SU-DHL-6 (cell line): ENCODE data around the gene SLC6A11.

Source experiments
- H2AFZ ChIP-seq: fragments of 200-600 bp; sonication (generic); 2 replicates; pipeline ENCODE4 v1.6.1; 2014; ENCODE audit warnings: low read depth, mild to moderate bottlenecking, moderate library complexity, mixed read lengths, antibody characterized with exemption, low read length; ENCODE audit not compliant: severe bottlenecking
- H3F3A ChIP-seq: fragments of 200-600 bp; shearing (Covaris generic); 2 replicates; pipeline ENCODE4 v1.6.0; 2016; ENCODE audit warnings: antibody characterized with exemption, mild to moderate bottlenecking; ENCODE audit not compliant: insufficient read depth
- H3K27ac ChIP-seq: fragments of 200-600 bp; sonication (generic); 2 replicates; pipeline ENCODE4 v1.5.1; 2016; ENCODE audit warnings: low read depth, mild to moderate bottlenecking, low read length, moderate library complexity, mixed read lengths
- H3K27me3 ChIP-seq: fragments of 200-600 bp; sonication (generic), shearing (Covaris generic); 2 replicates; pipeline ENCODE4 v1.6.0; 2014; ENCODE audit warnings: mild to moderate bottlenecking, low read length
- H3K36me3 ChIP-seq: fragments of 200-600 bp; sonication (generic); 2 replicates; pipeline ENCODE4 v1.6.1; 2014; ENCODE audit warnings: mild to moderate bottlenecking, low read length, mixed read lengths
- H3K4me2 ChIP-seq: fragments of 300-600, 200-600 bp; shearing (Covaris generic), sonication (generic); 2 replicates; pipeline ENCODE4 v1.6.0; 2014; ENCODE audit warnings: low read length, low read depth, mild to moderate bottlenecking; ENCODE audit not compliant: poor library complexity, severe bottlenecking
- H3K4me3 ChIP-seq: fragments of 200-600 bp; sonication (generic); 2 replicates; pipeline ENCODE4 v1.5.1; 2014; ENCODE audit warnings: antibody characterized with exemption, low read length, mild to moderate bottlenecking, mixed read lengths; ENCODE audit not compliant: insufficient read depth, poor library complexity, severe bottlenecking
- H3K79me2 ChIP-seq: fragments of 200-600 bp; sonication (generic); 2 replicates; pipeline ENCODE4 v1.6.1; 2014; ENCODE audit warnings: mild to moderate bottlenecking, low read length, moderate library complexity; ENCODE audit not compliant: insufficient read depth
- H3K9ac ChIP-seq: fragments of 200-600 bp; sonication (generic); 2 replicates; pipeline ENCODE4 v1.7.0; 2014; ENCODE audit warnings: mild to moderate bottlenecking, low read length
- H3K9me2 ChIP-seq: fragments of 200-600 bp; sonication (generic); replicated peaks from 2 replicates; pipeline ENCODE4 v1.6.1; 2014; ENCODE audit warnings: low read length; ENCODE audit not compliant: insufficient read depth
- H3K9me3 ChIP-seq: fragments of 200-600 bp; sonication (generic); 2 replicates; pipeline ENCODE4 v1.6.1; 2014; ENCODE audit warnings: low read length, mixed read lengths; ENCODE audit not compliant: insufficient read depth
- H4K20me1 ChIP-seq: fragments of 200-600 bp; sonication (generic); 2 replicates; pipeline ENCODE4 v1.6.1; 2014; ENCODE audit warnings: low read depth, mild to moderate bottlenecking, antibody characterized with exemption, low read length, moderate library complexity, mixed read lengths
- CTCF ChIP-seq: fragments of 200-600 bp; sonication (generic); IDR thresholded peaks from one replicate; pipeline ENCODE4 v1.5.1; 2017; ENCODE audit warnings: antibody characterized with exemption, mild to moderate bottlenecking, low read length, moderate library complexity; ENCODE audit not compliant: insufficient read depth, poor library complexity, severe bottlenecking
- EZH2phosphoT487 ChIP-seq: fragments of 200-600 bp; sonication (generic), shearing (Covaris generic); conservative IDR thresholded peaks from 2 replicates; pipeline ENCODE4 v1.6.1; 2018; ENCODE audit warnings: mild to moderate bottlenecking, antibody characterized with exemption, low read length, moderate library complexity, mixed read lengths

SLC6A11 gene

GRCh38 chr3:10983219-10983916 lies 167.3 kb downstream of the SLC6A11 start:
- no peak overlapping the region for H3K4me2 ChIP-seq
- H2AFZ ChIP-seq, result no peak overlapping the region
- H3K9ac ChIP-seq, result no peak overlapping the region
- H4K20me1 ChIP-seq, result no peaks in the 10 kb centered on the region
- TF ChIP-seq EZH2phosphoT487, result no peak
- peak; percentile 64 for TF ChIP-seq CTCF
- H3K79me2 ChIP-seq, result no peaks in the 10 kb centered on the region
- H3K27ac ChIP-seq, result no peak overlapping the region
- H3K4me3 ChIP-seq, result no peak overlapping the region
- H3F3A ChIP-seq, result no peaks in the 10 kb centered on the region
- no peaks in the 10 kb centered on the region for H3K27me3 ChIP-seq
- H3K9me2 ChIP-seq, result no peaks in the 10 kb centered on the region
- H3K36me3 ChIP-seq, result no peaks in the 10 kb centered on the region
- H3K9me3 ChIP-seq, result no peaks in the 10 kb centered on the region

- H3K36me3 ChIP-seq, result no peaks in the 10 kb centered on the region
- no peaks in the 10 kb centered on the region for H3K27me3 ChIP-seq
- H2AFZ ChIP-seq, result no peak overlapping the region
- no peak overlapping the region for H3K4me3 ChIP-seq
- no peaks in the 10 kb centered on the region for H3K79me2 ChIP-seq
- no peak overlapping the region for H3K9ac ChIP-seq
- no peaks in the 10 kb centered on the region for H3F3A ChIP-seq
- no peaks in the 10 kb centered on the region for H3K9me2 ChIP-seq
- H3K9me3 ChIP-seq, result no peaks in the 10 kb centered on the region
- H4K20me1 ChIP-seq, result no peaks in the 10 kb centered on the region
- no peak overlapping the region for H3K4me2 ChIP-seq
- no peak for TF ChIP-seq EZH2phosphoT487
- no peak for TF ChIP-seq CTCF
- no peak overlapping the region for H3K27ac ChIP-seq
These were observed 168.4 kb downstream of the SLC6A11 start for GRCh38 chr3:10984371-10984896.

GRCh38 chr3:10985181-10985580 lies 169.2 kb downstream of the SLC6A11 start:
- H3F3A ChIP-seq, result no peaks in the 10 kb centered on the region
- no peak overlapping the region for H2AFZ ChIP-seq

More at GRCh38 chr3:10985181-10985580, 169.2 kb downstream of the SLC6A11 start:
- Histone ChIP-seq H3K27me3 (no peaks in the 10 kb centered on the region), H3K4me3 (no peak overlapping the region), H3K27ac (no peak overlapping the region), H3K9ac (no peak overlapping the region), H3K9me2 (no peaks in the 10 kb centered on the region), H3K9me3 (no peaks in the 10 kb centered on the region), H3K79me2 (no peaks in the 10 kb centered on the region), H3K4me2 (no peak overlapping the region), H4K20me1 (no peaks in the 10 kb centered on the region), H3K36me3 (no peaks in the 10 kb centered on the region)
- TF ChIP-seq EZH2phosphoT487 (no peak), CTCF (no peak)
